Fibroblast of lung (primary cell): ENCODE data around the gene RNU5B-1. TPM values are rescaled to one million over a fixed set of nuclear protein-coding genes. Genes with fewer than 3 reads are reported as not detected.

Source experiments
- DNase-seq, 2 donors: peaks; one replicate each; pipeline versions ENCODE4 v3.0.0 to v3.0.0-alpha.2; 2010; ENCODE audit warnings: low read depth in 2 of 2
- H2AFZ ChIP-seq: 2 replicates; pipeline ENCODE4 v1.5.1; 2012; ENCODE audit warnings: low read length, control low read depth, inconsistent platforms
- H3K27ac ChIP-seq: 2 replicates; pipeline ENCODE4 v1.5.1; 2011; ENCODE audit warnings: low read length, control low read depth; ENCODE audit not compliant: insufficient read depth
- H3K27me3 ChIP-seq: 2 replicates; pipeline ENCODE4 v1.5.1; 2011; ENCODE audit warnings: mild to moderate bottlenecking, low read length; ENCODE audit not compliant: control insufficient read depth, insufficient read depth
- H3K36me3 ChIP-seq: 2 replicates; pipeline ENCODE4 v1.5.1; 2011; ENCODE audit warnings: low read length; ENCODE audit not compliant: control insufficient read depth, insufficient read depth
- H3K4me1 ChIP-seq: 2 replicates; pipeline ENCODE4 v1.5.1; 2011; ENCODE audit warnings: low read length; ENCODE audit not compliant: control insufficient read depth, insufficient read depth; ENCODE audit errors: extremely low read depth
- H3K4me2 ChIP-seq: 2 replicates; pipeline ENCODE4 v1.5.1; 2011; ENCODE audit warnings: low read length, control low read depth; ENCODE audit not compliant: insufficient read depth; ENCODE audit errors: extremely low read depth
- H3K4me3 ChIP-seq, 4 experiments: fragments of 200-600 bp in 1 of 4; sonication (generic) in 1 of 4; replicated peaks in 1 of 4; 2 replicates each; pipeline ENCODE4 v1.5.1; 2011 to 2016; ENCODE audit warnings: low read length in 4 of 4, low read depth in 3 of 4, mild to moderate bottlenecking in 3 of 4, control low read depth in 2 of 4, inconsistent platforms in 1 of 4, mixed read lengths in 1 of 4; ENCODE audit not compliant: insufficient read depth in 1 of 4; ENCODE audit errors: control extremely low read depth in 1 of 4
- H3K79me2 ChIP-seq: 2 replicates; pipeline ENCODE4 v1.5.1; 2012; ENCODE audit warnings: mild to moderate bottlenecking, low read length, inconsistent platforms; ENCODE audit not compliant: control insufficient read depth, insufficient read depth
- H3K9ac ChIP-seq: 2 replicates; pipeline ENCODE4 v1.5.1; 2011; ENCODE audit warnings: mild to moderate bottlenecking, low read length, control low read depth; ENCODE audit not compliant: insufficient read depth
- H3K9me3 ChIP-seq: 2 replicates; pipeline ENCODE4 v1.5.1; 2012; ENCODE audit warnings: low read depth, low read length; ENCODE audit not compliant: control insufficient read depth, insufficient read depth
- H4K20me1 ChIP-seq: 2 replicates; pipeline ENCODE4 v1.5.1; 2011; ENCODE audit warnings: low read length; ENCODE audit not compliant: control insufficient read depth, insufficient read depth; ENCODE audit errors: extremely low read depth
- EZH2 ChIP-seq: IDR thresholded peaks from 2 replicates; pipeline ENCODE4 v1.5.1; 2012; ENCODE audit warnings: low read length, control low read depth, mild to moderate bottlenecking; ENCODE audit errors: missing control alignments
- polyA minus RNA-seq: library from RNA; depleted of rRNA, polyadenylated mRNA; stranded (reverse); fragments of >200 nt; gene quantifications from 2 replicates; pipeline ENCODE4 v1.2.3, GENCODE V29; 2011; ENCODE audit warnings: low replicate concordance
- polyA plus RNA-seq, 2 donors: library from polyadenylated mRNA; depleted of rRNA in 1 of 2; stranded (reverse) in 1 of 2; unstranded in 1 of 2; fragments of >200 nt; gene quantifications; 2 replicates each; pipeline ENCODE4 v1.2.1, GENCODE V29; 2011 to 2012; ENCODE audit warnings: missing spikeins in 1 of 2
- total RNA-seq: library from RNA; depleted of rRNA; stranded (reverse); fragments of >200 nt; gene quantifications from 2 replicates; pipeline ENCODE4 v1.2.1, GENCODE V29; 2014
- TF ChIP-seq, protein P1 (sequence below), 2 donors: IDR thresholded peaks in 1 of 2; conservative IDR thresholded peaks in 1 of 2; 1 replicate in 1 of 2; 2 replicates in 1 of 2; pipeline ENCODE4 v1.5.1; 2011 to 2012; ENCODE audit warnings: low read length in 2 of 2, control low read depth in 1 of 2, inconsistent platforms in 1 of 2, low read depth in 1 of 2, mild to moderate bottlenecking in 1 of 2

Gene RNU5B-1
- total RNA-seq (not detected in 2 replicates), polyA plus RNA-seq (not detected in 2 replicates), polyA minus RNA-seq (under 0.01 TPM in 2 replicates)
- not detected in 2 replicates for polyA plus RNA-seq (2012)

DNA sequence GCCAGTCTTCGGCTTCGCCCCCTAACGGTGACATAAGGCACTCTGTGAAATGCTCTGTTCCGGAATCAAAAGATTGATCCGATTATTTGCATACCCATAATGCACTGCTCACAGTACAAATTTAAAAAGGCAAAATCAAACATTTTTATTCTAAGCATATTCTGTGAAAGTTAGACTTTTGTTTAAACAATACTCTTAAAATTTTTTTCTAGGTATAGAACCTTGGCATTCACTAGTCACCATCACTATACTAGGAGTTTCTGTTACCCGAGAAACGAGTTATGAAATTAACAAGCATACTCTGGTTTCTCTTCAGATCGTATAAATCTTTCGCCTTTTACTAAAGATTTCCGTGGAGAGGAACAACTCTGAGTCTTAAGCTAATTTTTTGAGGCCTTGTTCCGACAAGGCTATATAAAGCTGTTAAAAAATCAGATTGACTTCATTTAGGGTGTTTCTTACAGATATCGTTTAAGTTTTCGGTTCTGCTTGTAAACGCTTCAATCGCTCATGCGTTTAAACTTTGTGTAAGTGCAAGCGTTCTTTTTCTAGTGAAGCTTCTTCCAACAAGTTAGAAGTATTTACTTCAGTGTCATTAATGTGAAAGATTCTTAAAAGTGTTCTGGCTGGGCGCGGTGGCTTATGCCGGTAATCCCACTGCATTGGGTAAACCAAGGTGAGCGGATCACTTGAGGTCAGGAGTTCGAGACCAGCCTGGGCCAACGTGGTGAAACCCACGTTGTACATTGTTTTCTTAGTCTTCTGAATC is at the start of gene RNU5B-1:
RNU5B-1 (plus strand) TSS at position 297 of the 769 bp plus-strand sequence.
- no peaks in the 10 kb centered on the region for H3K79me2 ChIP-seq
- peak within 1 kb of the TSS; percentile 96 for H3K27ac ChIP-seq
- peak within 1 kb of the TSS; percentile 67 for H3K4me2 ChIP-seq
- peak within 1 kb of the TSS; percentile 83 for H2AFZ ChIP-seq
- H4K20me1 ChIP-seq: no peaks in the 10 kb centered on the region
- peak; percentile 97 to 99 for DNase-seq
- no peaks in the 10 kb centered on the region for H3K36me3 ChIP-seq
- no peaks in the 10 kb centered on the region for H3K4me1 ChIP-seq
- H3K4me3 ChIP-seq: peak within 1 kb of the TSS; percentile 22 to 75 (median 44)
- TF ChIP-seq, protein P1, sequence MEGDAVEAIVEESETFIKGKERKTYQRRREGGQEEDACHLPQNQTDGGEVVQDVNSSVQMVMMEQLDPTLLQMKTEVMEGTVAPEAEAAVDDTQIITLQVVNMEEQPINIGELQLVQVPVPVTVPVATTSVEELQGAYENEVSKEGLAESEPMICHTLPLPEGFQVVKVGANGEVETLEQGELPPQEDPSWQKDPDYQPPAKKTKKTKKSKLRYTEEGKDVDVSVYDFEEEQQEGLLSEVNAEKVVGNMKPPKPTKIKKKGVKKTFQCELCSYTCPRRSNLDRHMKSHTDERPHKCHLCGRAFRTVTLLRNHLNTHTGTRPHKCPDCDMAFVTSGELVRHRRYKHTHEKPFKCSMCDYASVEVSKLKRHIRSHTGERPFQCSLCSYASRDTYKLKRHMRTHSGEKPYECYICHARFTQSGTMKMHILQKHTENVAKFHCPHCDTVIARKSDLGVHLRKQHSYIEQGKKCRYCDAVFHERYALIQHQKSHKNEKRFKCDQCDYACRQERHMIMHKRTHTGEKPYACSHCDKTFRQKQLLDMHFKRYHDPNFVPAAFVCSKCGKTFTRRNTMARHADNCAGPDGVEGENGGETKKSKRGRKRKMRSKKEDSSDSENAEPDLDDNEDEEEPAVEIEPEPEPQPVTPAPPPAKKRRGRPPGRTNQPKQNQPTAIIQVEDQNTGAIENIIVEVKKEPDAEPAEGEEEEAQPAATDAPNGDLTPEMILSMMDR (conservative IDR thresholded peaks at IDR 0.05 in 1 of 2, IDR thresholded peaks at IDR 0.05 in 1 of 2; ENCODE audit: low read depth in 1 of 2, low read length in 2 of 2): peak; percentile 88 to 95
- no peak for TF ChIP-seq EZH2
- peak within 1 kb of the TSS; percentile 77 for H3K9ac ChIP-seq
- no peaks in the 10 kb centered on the region for H3K27me3 ChIP-seq
- no peaks in the 10 kb centered on the region for H3K9me3 ChIP-seq

DNA sequence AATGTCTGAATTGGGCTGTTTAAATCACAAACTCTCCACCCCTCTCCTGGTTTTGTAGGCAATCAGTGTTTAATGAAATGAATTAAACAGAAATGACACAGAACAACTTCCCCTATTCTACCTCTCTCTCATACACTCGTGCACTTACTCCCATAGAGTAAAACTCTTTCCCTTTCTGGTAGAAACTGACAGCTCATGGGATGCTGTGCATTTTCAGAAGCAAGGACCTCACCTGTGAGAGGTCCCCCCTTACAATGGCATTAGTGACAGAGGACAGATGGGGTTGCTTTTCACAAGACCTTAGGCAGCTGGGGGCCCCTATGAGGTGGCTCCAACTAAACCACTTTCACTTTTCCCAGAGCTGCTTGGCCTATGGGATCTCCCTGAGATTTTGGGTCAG is 49.7 kb upstream of the RNU5B-1 start:
- Histone ChIP-seq H3K79me2 (no peaks in the 10 kb centered on the region), H3K4me3 (no peak overlapping the region), H3K9ac (no peak overlapping the region), H3K4me2 (no peak overlapping the region), H2AFZ (no peak overlapping the region), H3K27ac (no peak overlapping the region), H3K4me1 (no peaks in the 10 kb centered on the region), H3K36me3 (no peaks in the 10 kb centered on the region), H3K27me3 (no peaks in the 10 kb centered on the region), H4K20me1 (no peaks in the 10 kb centered on the region), H3K9me3 (no peaks in the 10 kb centered on the region)
- no peak for DNase-seq
- TF ChIP-seq, protein P1 (conservative IDR thresholded peaks at IDR 0.05 in 1 of 2, IDR thresholded peaks at IDR 0.05 in 1 of 2; ENCODE audit: low read depth in 1 of 2, low read length in 2 of 2): no peak
- TF ChIP-seq EZH2: no peak

DNA sequence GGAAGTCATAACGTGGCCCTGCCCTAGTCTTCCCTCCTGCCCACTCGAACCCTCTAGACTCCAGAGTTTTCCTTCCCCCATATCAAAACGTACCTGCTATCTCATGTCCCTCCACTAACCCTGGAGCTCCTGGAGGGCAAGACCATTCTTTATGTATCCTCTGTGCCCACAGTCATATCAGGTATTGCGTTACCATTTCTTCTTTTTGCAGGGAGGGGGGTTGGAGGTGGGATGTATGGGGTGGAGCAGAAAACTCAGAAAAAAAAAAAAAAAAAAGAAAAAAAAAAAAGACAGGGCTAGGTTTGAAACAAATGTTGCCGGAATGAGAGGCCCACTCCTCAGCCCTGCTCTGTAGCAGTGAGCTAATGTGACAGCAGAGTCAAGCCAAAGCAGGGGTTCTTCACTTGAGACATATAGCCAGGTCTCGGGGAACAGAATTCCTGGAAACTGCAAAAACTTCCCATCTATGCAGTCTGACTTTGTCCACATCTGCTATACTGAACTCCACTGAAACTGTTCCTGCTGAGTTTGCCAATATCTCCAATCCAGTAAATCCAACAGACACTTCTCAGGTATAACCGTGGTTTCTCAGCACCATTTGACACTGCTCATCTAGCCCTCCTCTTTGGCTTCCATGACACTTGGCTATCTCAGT is 48.9 kb upstream of the RNU5B-1 start:
- no peaks in the 10 kb centered on the region for H3K27me3 ChIP-seq
- H3K4me3 ChIP-seq: no peak overlapping the region
- H3K9ac ChIP-seq: no peak overlapping the region
- TF ChIP-seq, protein P1 (conservative IDR thresholded peaks at IDR 0.05 in 1 of 2, IDR thresholded peaks at IDR 0.05 in 1 of 2; ENCODE audit: low read depth in 1 of 2, low read length in 2 of 2): no peak
- TF ChIP-seq EZH2: no peak
- no peak for DNase-seq
- no peak overlapping the region for H2AFZ ChIP-seq
- no peaks in the 10 kb centered on the region for H3K36me3 ChIP-seq
- H3K27ac ChIP-seq: no peak overlapping the region
- no peaks in the 10 kb centered on the region for H3K4me1 ChIP-seq
- H3K79me2 ChIP-seq: no peaks in the 10 kb centered on the region
- H3K4me2 ChIP-seq: no peak overlapping the region
- no peaks in the 10 kb centered on the region for H3K9me3 ChIP-seq
- H4K20me1 ChIP-seq: no peaks in the 10 kb centered on the region
